HCT116 (cell line): Measurements from ENCODE around the gene SRA1.

Experiments
- ELF1 ChIP-seq: IDR thresholded peaks from 2 replicates; pipeline ENCODE4 v1.6.1; 2012; ENCODE audit warnings: low read depth, borderline replicate concordance
- EZH2 ChIP-seq: fragments of 200-600 bp; sonication (generic); IDR thresholded peaks from 2 replicates; pipeline ENCODE4 v1.6.1; 2017; ENCODE audit warnings: antibody characterized with exemption, mixed run types
- POLR2A ChIP-seq: IDR thresholded peaks from 2 replicates; pipeline ENCODE4 v1.7.0; 2011; ENCODE audit warnings: borderline replicate concordance; ENCODE audit not compliant: insufficient read depth, insufficient read length; ENCODE audit errors: extremely low read depth
- POLR2AphosphoS5 ChIP-seq: IDR thresholded peaks from 2 replicates; pipeline ENCODE4 v1.6.1; 2011; ENCODE audit warnings: mild to moderate bottlenecking, low read depth, low read length, moderate library complexity
- SRF ChIP-seq: IDR thresholded peaks from 2 replicates; pipeline ENCODE4 v1.6.1; 2012; ENCODE audit warnings: low read depth
- TCF7L2 ChIP-seq: IDR thresholded peaks from 2 replicates; pipeline ENCODE4 v1.7.0; 2011; ENCODE audit warnings: borderline replicate concordance, inconsistent platforms; ENCODE audit not compliant: insufficient read depth, insufficient read length; ENCODE audit errors: extremely low read depth
- TF ChIP-seq, protein P1 (sequence below), 3 experiments: fragments of 200-600 bp in 1 of 3; sonication (generic) in 1 of 3; IDR thresholded peaks in 2 of 3; conservative IDR thresholded peaks in 1 of 3; 2 replicates each; pipeline ENCODE4 v1.5.1; 2012 to 2017; ENCODE audit warnings: low read depth in 2 of 3, low read length in 2 of 3, antibody characterized with exemption in 1 of 3, borderline replicate concordance in 1 of 3, control low read depth in 1 of 3, mild to moderate bottlenecking in 1 of 3, mixed read lengths in 1 of 3, mixed run types in 1 of 3, moderate library complexity in 1 of 3; ENCODE audit not compliant: insufficient read depth in 1 of 3

DNA sequence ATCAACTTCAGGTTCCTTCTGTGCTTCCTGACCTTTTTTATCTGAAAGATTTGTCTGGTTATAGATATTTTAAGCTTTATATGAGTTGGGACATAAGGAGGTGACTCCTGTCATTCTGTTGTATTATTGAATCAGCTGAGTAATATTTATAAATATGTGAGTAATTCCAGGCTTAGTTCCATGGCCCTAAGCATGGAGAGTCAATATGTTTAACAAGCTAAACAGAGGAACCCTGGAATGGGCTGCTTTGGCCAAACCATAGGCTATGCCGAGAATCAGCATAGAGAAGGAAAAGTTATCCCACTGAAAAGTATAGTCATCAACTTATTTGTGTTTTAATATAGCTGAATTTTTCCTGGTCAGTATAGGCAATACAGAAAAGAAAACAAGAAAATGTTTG lies 17.0 kb downstream of the SRA1 start:
- TF ChIP-seq, protein P1, sequence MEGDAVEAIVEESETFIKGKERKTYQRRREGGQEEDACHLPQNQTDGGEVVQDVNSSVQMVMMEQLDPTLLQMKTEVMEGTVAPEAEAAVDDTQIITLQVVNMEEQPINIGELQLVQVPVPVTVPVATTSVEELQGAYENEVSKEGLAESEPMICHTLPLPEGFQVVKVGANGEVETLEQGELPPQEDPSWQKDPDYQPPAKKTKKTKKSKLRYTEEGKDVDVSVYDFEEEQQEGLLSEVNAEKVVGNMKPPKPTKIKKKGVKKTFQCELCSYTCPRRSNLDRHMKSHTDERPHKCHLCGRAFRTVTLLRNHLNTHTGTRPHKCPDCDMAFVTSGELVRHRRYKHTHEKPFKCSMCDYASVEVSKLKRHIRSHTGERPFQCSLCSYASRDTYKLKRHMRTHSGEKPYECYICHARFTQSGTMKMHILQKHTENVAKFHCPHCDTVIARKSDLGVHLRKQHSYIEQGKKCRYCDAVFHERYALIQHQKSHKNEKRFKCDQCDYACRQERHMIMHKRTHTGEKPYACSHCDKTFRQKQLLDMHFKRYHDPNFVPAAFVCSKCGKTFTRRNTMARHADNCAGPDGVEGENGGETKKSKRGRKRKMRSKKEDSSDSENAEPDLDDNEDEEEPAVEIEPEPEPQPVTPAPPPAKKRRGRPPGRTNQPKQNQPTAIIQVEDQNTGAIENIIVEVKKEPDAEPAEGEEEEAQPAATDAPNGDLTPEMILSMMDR (IDR thresholded peaks at IDR 0.05 in 2 of 3, conservative IDR thresholded peaks at IDR 0.05 in 1 of 3; ENCODE audit: borderline replicate concordance in 1 of 3, insufficient read depth in 1 of 3, low read depth in 2 of 3, low read length in 2 of 3): no peak
- TF ChIP-seq POLR2A (no peak), EZH2 (no peak), ELF1 (no peak), POLR2AphosphoS5 (no peak), TCF7L2 (no peak), SRF (no peak)
